ENCODE data around the gene TLE3. TPM values are rescaled to one million over a fixed set of nuclear protein-coding genes. Genes with fewer than 3 reads are reported as not detected.

TLE3 gene
- total RNA-seq, 4 donors from 2014 or later, result 130 to 176 (median 140) TPM

DNA sequence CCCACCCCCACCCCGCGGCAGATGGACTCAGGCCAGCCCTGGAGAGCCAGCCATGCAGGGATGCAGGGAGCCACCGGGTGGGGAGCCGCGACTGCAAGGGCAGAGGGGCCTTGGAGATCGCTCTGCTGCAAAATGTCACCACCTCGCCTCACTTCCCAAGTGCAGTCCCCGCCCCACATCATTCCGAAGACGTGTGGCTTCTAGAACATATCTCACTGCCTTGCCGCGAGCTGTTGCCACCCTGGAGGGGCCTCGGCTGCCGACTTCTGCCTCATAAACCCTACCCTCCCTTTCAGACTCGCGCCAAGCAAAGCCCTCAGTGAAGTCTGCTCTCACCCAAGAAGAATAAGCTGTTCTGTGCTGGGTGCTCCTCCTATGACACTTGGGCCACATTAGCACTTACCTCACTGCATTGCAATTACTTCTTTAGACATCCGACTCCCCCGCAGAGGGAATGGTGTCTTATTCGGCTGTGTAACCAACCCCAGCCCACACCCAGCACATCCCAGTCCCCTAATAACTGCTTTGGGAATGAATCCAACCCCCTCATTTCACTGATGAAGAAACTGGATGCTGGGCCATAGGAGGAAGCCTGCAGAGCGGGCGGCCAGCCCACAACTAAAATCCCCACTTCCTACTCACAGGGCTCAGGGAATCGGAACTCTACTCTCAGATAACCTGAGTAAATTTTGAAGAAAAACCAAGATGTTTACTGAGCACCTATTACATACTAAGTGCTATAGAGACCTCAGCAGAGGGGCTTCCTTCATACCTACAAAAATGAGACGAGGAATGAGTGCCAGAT is 8.6 kb downstream of the TLE3 start:
- peaks cover 8 to 63% (median 29%) of the 10 kb centered on the region in 4 donors for H3K4me1 ChIP-seq
- H3K4me3 ChIP-seq, result peak overlapping the region in 2 of 4 donors; percentile 3 to 9
- no peaks in the 10 kb centered on the region for H3K9me3 ChIP-seq
- no peak for TF ChIP-seq POLR2A (IDR thresholded peaks at IDR 0.05)
- TF ChIP-seq, protein P1, sequence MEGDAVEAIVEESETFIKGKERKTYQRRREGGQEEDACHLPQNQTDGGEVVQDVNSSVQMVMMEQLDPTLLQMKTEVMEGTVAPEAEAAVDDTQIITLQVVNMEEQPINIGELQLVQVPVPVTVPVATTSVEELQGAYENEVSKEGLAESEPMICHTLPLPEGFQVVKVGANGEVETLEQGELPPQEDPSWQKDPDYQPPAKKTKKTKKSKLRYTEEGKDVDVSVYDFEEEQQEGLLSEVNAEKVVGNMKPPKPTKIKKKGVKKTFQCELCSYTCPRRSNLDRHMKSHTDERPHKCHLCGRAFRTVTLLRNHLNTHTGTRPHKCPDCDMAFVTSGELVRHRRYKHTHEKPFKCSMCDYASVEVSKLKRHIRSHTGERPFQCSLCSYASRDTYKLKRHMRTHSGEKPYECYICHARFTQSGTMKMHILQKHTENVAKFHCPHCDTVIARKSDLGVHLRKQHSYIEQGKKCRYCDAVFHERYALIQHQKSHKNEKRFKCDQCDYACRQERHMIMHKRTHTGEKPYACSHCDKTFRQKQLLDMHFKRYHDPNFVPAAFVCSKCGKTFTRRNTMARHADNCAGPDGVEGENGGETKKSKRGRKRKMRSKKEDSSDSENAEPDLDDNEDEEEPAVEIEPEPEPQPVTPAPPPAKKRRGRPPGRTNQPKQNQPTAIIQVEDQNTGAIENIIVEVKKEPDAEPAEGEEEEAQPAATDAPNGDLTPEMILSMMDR (IDR thresholded peaks at IDR 0.05), result no peak
- H3K36me3 ChIP-seq, result peaks cover 0 to 31% (median 0%) of the 10 kb centered on the region in 3 donors
- H3K27ac ChIP-seq, result peak overlapping the region in 2 of 4 donors; percentile 34 to 85
- DNase-seq, result no peak
- H3K27me3 ChIP-seq, result no peaks in the 10 kb centered on the region

- Histone ChIP-seq H3K27ac (no peak overlapping the region), H3K27me3 (no peaks in the 10 kb centered on the region), H3K36me3 (peaks cover 0 to 33% (median 0%) of the 10 kb centered on the region in 3 donors), H3K9me3 (no peaks in the 10 kb centered on the region), H3K4me3 (peak overlapping the region in 2 of 4 donors; percentile 3 to 9), H3K4me1 (peaks cover 8 to 56% (median 30%) of the 10 kb centered on the region in 4 donors)
- no peak for TF ChIP-seq POLR2A (IDR thresholded peaks at IDR 0.05)
- TF ChIP-seq, protein P1 (IDR thresholded peaks at IDR 0.05), result no peak
- DNase-seq, result no peak
Observed at GRCh38 chr15:70088455-70088854, 9.3 kb downstream of the TLE3 start.

DNA sequence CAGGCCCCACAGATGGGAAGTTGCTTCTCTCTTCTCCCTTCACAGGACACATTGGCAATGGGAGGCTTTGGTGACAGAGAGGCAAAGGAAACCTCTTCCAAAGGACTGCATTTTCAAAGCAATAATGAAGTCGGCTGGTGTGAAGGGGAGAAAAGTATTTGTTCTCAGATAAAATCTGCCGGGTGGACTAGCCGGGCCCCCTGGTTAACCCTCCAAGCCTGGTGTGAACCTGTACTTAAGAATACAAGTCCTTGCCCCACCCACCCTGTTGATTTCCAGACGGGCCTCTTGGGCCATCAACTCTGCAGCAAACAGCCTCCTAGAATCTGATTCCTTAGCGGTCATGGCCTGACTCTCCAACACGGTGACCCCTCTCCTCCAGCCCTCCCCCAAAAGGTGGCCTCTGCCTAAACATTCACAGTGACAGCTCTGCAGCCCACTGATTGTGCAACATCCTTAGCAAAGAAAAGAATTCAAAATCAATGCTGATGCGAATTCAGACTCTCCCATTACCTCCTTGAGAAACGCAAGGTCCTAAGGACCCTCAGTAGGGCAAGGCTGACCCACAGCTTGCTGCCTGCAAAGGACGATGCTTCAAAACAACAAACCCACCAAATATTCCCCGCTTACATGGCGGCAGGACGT is 9.9 kb downstream of the TLE3 start:
- Histone ChIP-seq H3K4me1 (peaks cover 8 to 50% (median 27%) of the 10 kb centered on the region in 4 donors), H3K4me3 (no peak overlapping the region)
- no peak for TF ChIP-seq POLR2A (IDR thresholded peaks at IDR 0.05)
- TF ChIP-seq, protein P1 (IDR thresholded peaks at IDR 0.05), result no peak

GRCh38 chr15:70086636-70087035 is 11.1 kb downstream of the TLE3 start:
- TF ChIP-seq POLR2A (IDR thresholded peaks at IDR 0.05), result no peak
- TF ChIP-seq, protein P1 (IDR thresholded peaks at IDR 0.05), result no peak

More for the DNA sequence above, 9.9 kb downstream of the TLE3 start:
- DNase-seq, result no peak
- H3K9me3 ChIP-seq, result no peaks in the 10 kb centered on the region
- H3K36me3 ChIP-seq, result peaks cover 0 to 39% (median 0%) of the 10 kb centered on the region in 3 donors
- H3K27ac ChIP-seq, result peak overlapping the region in 1 of 4 donors; percentile 12
- no peaks in the 10 kb centered on the region for H3K27me3 ChIP-seq

GRCh38 chr15:70084461-70084860 is 13.3 kb downstream of the TLE3 start:
- Histone ChIP-seq H3K27me3 (no peaks in the 10 kb centered on the region), H3K36me3 (peaks cover 0 to 61% (median 0%) of the 10 kb centered on the region in 3 donors), H3K4me1 (peaks cover 0 to 25% (median 15%) of the 10 kb centered on the region in 4 donors), H3K4me3 (no peak overlapping the region), H3K9me3 (no peaks in the 10 kb centered on the region), H3K27ac (no peak overlapping the region)
- TF ChIP-seq, protein P1 (IDR thresholded peaks at IDR 0.05), result no peak
- no peak for TF ChIP-seq POLR2A (IDR thresholded peaks at IDR 0.05)
- DNase-seq, result no peak

More at GRCh38 chr15:70086636-70087035, 11.1 kb downstream of the TLE3 start:
- H3K4me1 ChIP-seq, result peaks cover 0 to 40% (median 22%) of the 10 kb centered on the region in 4 donors
- H3K27ac ChIP-seq, result no peak overlapping the region
- no peaks in the 10 kb centered on the region for H3K9me3 ChIP-seq
- H3K36me3 ChIP-seq, result peaks cover 0 to 51% (median 0%) of the 10 kb centered on the region in 3 donors
- no peak overlapping the region for H3K4me3 ChIP-seq
- H3K27me3 ChIP-seq, result no peaks in the 10 kb centered on the region
- peak in 2 of 3 donors; percentile 64 to 65 for DNase-seq

All from Peyer's patch (tissue), 4 donors.